OCI-LY3 (cell line): ENCODE results near the gene GSTA1.
"Not testable (repeated sequence)": the region's sequence is repeated elsewhere in the genome, so short reads cannot be mapped to it uniquely, and the experiment has no call there.

ENCODE experiments used
- H2AFZ ChIP-seq: fragments of 200-600, 300-600 bp; shearing (Covaris generic); 2 replicates; pipeline ENCODE4 v1.6.0; 2014; ENCODE audit warnings: antibody characterized with exemption, low read depth, low read length
- H3K27ac ChIP-seq: fragments of 200-600, 300-600 bp; sonication (generic); 2 replicates; pipeline ENCODE4 v1.5.1; 2014; ENCODE audit warnings: mild to moderate bottlenecking, low read length, moderate library complexity, mixed read lengths
- H3K27me3 ChIP-seq: fragments of 200-600, 300-600 bp; sonication (generic); 2 replicates; pipeline ENCODE4 v1.6.1; 2014; ENCODE audit warnings: low read depth, low read length, mixed read lengths
- H3K36me3 ChIP-seq: fragments of 200-600, 300-600 bp; sonication (generic); replicated peaks from 2 replicates; pipeline ENCODE3; 2014; ENCODE audit warnings: low read depth, low read length, mixed read lengths
- H3K4me1 ChIP-seq: fragments of 300-600, 200-600 bp; sonication (generic); 2 replicates; pipeline ENCODE4 v1.6.1; 2014; ENCODE audit warnings: low read length, mixed read lengths
- H3K4me2 ChIP-seq: fragments of 200-600, 300-600 bp; sonication (generic); 2 replicates; pipeline ENCODE4 v1.6.1; 2014; ENCODE audit warnings: low read length, mixed read lengths
- H3K4me3 ChIP-seq: fragments of 300-600, 200-600 bp; sonication (generic); 2 replicates; pipeline ENCODE4 v1.5.1; 2014; ENCODE audit warnings: antibody characterized with exemption, mild to moderate bottlenecking, low read length, moderate library complexity
- H3K79me2 ChIP-seq: fragments of 300-600, 200-600 bp; shearing (Covaris generic); 2 replicates; pipeline ENCODE4 v1.6.1; 2014; ENCODE audit warnings: mild to moderate bottlenecking, low read length, mixed read lengths
- H3K9ac ChIP-seq: fragments of 300-600, 200-600 bp; shearing (Covaris generic); 2 replicates; pipeline ENCODE4 v1.6.0; 2014; ENCODE audit warnings: mild to moderate bottlenecking, low read length, moderate library complexity
- H3K9me3 ChIP-seq: fragments of 200-600, 300-600 bp; shearing (Covaris generic); 2 replicates; pipeline ENCODE4 v1.6.1; 2014; ENCODE audit warnings: low read length, mixed read lengths; ENCODE audit not compliant: insufficient read depth
- H4K20me1 ChIP-seq: fragments of 200-600, 300-600 bp; sonication (generic); 2 replicates; pipeline ENCODE4 v1.6.1; 2016; ENCODE audit warnings: low read length, mixed read lengths; ENCODE audit not compliant: insufficient read depth
- EZH2phosphoT487 ChIP-seq: fragments of 200-600 bp; shearing (Covaris generic); IDR thresholded peaks from 2 replicates; pipeline ENCODE4 v1.6.1; 2018; ENCODE audit warnings: antibody characterized with exemption, mixed run types, low read depth
- TF ChIP-seq, protein P1 (sequence below): fragments of 200-600, 300-600 bp; sonication (generic); IDR thresholded peaks from 2 replicates; pipeline ENCODE4 v1.5.1; 2014; ENCODE audit warnings: antibody characterized with exemption, low read length, low read depth

GSTA1 gene

GRCh38 chr6:52786249-52786956 is 17.2 kb downstream of the GSTA1 start:
- Histone ChIP-seq H3K4me1 (no peaks in the 10 kb centered on the region), H3K36me3 (no peaks in the 10 kb centered on the region), H3K4me3 (no peak overlapping the region), H3K27ac (no peak overlapping the region), H3K9me3 (no peaks in the 10 kb centered on the region), H2AFZ (no peak overlapping the region), H4K20me1 (no peaks in the 10 kb centered on the region), H3K27me3 (no peaks in the 10 kb centered on the region), H3K79me2 (no peaks in the 10 kb centered on the region), H3K9ac (no peak overlapping the region), H3K4me2 (no peak overlapping the region)
- TF ChIP-seq, protein P1, sequence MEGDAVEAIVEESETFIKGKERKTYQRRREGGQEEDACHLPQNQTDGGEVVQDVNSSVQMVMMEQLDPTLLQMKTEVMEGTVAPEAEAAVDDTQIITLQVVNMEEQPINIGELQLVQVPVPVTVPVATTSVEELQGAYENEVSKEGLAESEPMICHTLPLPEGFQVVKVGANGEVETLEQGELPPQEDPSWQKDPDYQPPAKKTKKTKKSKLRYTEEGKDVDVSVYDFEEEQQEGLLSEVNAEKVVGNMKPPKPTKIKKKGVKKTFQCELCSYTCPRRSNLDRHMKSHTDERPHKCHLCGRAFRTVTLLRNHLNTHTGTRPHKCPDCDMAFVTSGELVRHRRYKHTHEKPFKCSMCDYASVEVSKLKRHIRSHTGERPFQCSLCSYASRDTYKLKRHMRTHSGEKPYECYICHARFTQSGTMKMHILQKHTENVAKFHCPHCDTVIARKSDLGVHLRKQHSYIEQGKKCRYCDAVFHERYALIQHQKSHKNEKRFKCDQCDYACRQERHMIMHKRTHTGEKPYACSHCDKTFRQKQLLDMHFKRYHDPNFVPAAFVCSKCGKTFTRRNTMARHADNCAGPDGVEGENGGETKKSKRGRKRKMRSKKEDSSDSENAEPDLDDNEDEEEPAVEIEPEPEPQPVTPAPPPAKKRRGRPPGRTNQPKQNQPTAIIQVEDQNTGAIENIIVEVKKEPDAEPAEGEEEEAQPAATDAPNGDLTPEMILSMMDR, result no peak
- TF ChIP-seq EZH2phosphoT487, result no peak

DNA sequence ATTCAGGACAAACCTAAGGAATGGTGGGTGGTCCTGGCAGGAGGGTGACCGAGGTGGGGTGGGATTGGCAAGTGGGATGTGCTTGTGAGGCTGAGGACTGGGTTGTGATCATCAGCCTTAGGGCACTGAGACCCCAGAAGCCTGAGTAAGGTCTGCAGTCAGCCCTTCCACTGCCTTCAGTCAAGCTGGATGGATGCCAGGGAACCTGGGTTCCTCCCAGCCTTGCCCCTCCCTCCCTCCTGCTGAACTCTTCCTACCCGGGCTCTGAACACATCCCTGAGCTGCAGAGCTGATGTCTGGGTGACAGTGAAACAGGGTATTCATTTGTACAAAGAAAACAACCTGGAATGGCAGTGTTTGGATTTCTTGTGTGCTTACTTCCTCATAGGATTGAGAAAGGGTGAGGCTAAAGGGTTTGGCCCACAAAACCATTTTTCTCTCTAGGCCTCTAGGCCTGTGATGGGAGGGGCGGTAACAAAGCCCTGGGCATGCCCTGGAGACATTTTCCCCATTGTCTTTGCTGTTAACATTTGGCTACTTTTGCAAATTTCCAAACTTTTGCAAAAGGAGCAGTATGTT is 20.8 kb downstream of the GSTA1 start:
- not testable (repeated sequence) for H3K4me3 ChIP-seq

GRCh38 chr6:52782209-52782608 is 21.4 kb downstream of the GSTA1 start:
- H3K4me2 ChIP-seq, H3K4me3 ChIP-seq, H3K4me1 ChIP-seq, H3K36me3 ChIP-seq, H3K79me2 ChIP-seq, H2AFZ ChIP-seq, H3K27ac ChIP-seq, H3K9me3 ChIP-seq, H3K27me3 ChIP-seq, H4K20me1 ChIP-seq, H3K9ac ChIP-seq: not testable (repeated sequence)

More for the DNA sequence above, 20.8 kb downstream of the GSTA1 start:
- not testable (repeated sequence) for H2AFZ ChIP-seq, H3K79me2 ChIP-seq, H3K27ac ChIP-seq, H3K9ac ChIP-seq, H3K27me3 ChIP-seq, H3K4me2 ChIP-seq, H4K20me1 ChIP-seq, H3K36me3 ChIP-seq, H3K9me3 ChIP-seq, H3K4me1 ChIP-seq

- Histone ChIP-seq H3K27me3 (no peaks in the 10 kb centered on the region), H2AFZ (no peak overlapping the region), H3K4me3 (no peak overlapping the region), H3K79me2 (no peaks in the 10 kb centered on the region), H3K36me3 (no peaks in the 10 kb centered on the region), H3K27ac (no peak overlapping the region), H3K9ac (no peak overlapping the region), H3K4me2 (no peak overlapping the region), H3K9me3 (no peaks in the 10 kb centered on the region), H3K4me1 (no peaks in the 10 kb centered on the region), H4K20me1 (no peaks in the 10 kb centered on the region)
- TF ChIP-seq EZH2phosphoT487, result no peak
- TF ChIP-seq, protein P1, result no peak
These were observed 24.4 kb downstream of the GSTA1 start for GRCh38 chr6:52779237-52779636.

DNA sequence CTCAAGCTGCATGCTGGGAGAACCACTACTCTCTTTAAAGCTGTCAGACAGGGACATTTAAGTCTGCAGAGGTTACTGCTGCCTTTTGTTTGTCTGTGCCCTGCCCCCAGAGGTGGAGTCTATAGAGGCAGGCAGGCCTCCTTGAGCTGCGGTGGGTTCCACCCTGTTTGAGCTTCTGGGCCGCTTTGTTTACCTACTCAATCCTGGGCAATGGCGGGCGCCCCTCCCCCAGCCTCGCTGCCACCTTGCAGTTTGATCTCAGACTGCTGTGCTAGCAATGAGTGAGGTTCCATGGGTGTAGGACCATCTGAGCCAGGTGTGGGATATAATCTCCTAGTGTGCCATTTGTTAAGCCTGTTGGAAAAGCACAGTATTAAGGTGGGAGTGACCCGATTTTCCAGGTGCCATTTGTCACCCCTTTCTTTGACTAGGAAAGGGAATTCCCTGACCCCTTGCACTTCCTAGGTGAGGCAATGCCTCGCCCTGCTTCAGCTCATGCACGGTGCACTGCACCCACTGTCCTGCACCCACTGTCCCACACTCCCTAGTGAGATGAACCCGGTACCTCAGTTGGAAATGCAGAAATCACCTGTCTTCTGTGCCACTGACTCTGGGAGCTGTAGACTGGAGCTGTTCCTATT is 26.8 kb downstream of the GSTA1 start:
- H3K4me1 ChIP-seq, H3K27ac ChIP-seq, H3K4me2 ChIP-seq, H2AFZ ChIP-seq, H3K9ac ChIP-seq, H3K27me3 ChIP-seq, H3K79me2 ChIP-seq, H3K36me3 ChIP-seq, H3K9me3 ChIP-seq, H4K20me1 ChIP-seq, H3K4me3 ChIP-seq: not testable (repeated sequence)

DNA sequence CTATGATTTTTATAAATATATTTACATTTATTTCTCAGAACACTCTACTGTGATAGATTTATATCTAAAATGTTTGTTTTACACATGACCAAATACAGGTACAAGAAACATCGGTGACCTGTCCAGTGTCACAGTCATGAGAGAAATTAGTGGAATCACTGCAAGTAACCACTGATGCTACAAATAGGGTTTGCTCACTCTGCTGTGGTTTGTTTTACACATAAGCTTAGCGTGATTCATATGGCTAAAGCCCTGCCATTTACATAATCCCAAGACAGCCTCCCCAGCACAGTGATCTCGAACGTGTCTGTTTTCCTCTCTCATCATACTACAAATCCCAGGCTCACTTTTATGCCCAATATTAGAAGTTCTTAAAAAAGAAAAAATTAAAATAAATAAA is 34.2 kb downstream of the GSTA1 start:
- not testable (repeated sequence) for H3K4me3 ChIP-seq, H3K27me3 ChIP-seq, H3K4me1 ChIP-seq, H4K20me1 ChIP-seq, H3K27ac ChIP-seq, H3K9ac ChIP-seq, H3K9me3 ChIP-seq, H2AFZ ChIP-seq, H3K79me2 ChIP-seq, H3K36me3 ChIP-seq, H3K4me2 ChIP-seq

DNA sequence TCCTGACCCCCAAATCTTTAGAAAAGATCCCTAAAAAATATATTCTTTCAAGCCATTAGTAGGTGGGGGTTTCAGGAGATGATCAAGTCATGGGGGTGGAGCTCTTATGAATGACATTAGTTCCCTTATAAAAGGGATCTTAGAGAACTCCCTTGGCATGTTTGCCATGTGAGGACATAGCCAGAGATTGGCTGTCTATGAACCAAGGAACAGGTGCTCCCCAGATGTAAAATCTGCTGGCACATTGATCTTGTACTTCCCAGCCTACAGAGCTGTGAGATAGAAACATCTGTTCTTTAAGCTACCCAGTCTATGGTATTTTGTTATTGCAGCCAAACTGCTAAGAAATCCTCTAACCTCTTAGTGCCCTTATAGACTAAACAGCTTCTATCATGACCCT is 36.0 kb downstream of the GSTA1 start:
- H3K9me3 ChIP-seq, H3K4me2 ChIP-seq, H3K4me3 ChIP-seq, H3K4me1 ChIP-seq, H3K79me2 ChIP-seq, H3K27ac ChIP-seq, H4K20me1 ChIP-seq, H3K9ac ChIP-seq, H3K36me3 ChIP-seq, H3K27me3 ChIP-seq, H2AFZ ChIP-seq: not testable (repeated sequence)
